GM18868 (cell line): ENCODE results near the gene ASB10.

Source experiments
- ATAC-seq: cut with Tn5 transposase; IDR thresholded peaks from one replicate; pipeline ENCODE4 v1.9.1; 2021; ENCODE audit warnings: mild to moderate bottlenecking, moderate library complexity; ENCODE audit not compliant: unreplicated experiment

Gene ASB10, protein sequence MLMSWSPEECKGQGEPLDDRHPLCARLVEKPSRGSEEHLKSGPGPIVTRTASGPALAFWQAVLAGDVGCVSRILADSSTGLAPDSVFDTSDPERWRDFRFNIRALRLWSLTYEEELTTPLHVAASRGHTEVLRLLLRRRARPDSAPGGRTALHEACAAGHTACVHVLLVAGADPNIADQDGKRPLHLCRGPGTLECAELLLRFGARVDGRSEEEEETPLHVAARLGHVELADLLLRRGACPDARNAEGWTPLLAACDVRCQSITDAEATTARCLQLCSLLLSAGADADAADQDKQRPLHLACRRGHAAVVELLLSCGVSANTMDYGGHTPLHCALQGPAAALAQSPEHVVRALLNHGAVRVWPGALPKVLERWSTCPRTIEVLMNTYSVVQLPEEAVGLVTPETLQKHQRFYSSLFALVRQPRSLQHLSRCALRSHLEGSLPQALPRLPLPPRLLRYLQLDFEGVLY

DNA sequence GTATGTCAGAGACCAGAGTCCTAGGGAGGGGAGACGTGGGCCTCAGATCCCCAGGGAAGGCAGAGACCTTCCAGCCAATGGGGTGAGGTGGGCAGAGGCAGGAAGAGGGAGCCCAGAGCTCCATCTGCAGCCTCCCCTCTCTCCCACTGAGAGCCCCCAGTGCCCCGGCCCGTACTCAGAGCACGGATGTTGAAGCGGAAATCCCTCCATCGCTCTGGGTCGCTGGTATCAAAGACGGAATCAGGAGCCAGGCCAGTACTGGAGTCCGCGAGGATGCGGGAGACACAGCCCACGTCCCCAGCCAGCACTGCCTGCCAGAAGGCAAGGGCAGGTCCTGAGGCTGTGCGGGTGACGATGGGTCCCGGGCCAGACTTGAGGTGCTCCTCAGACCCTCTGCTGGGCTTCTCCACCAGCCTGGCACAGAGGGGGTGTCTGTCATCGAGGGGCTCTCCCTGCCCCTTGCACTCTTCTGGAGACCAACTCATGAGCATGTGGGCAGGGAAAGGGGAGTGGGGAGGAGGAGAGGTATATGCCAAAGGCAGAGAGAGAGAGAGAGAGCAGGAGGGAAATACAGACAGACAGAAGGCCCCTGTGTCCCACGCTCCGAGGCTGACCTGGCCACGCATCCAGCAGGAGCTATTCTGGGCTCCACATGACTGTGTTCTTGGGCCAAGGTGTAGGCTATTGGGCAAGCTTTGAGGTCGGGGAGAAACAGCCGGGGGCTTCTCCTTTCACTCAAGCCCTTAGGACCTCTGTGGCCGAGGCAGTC lies at the start of gene ASB10:
Gene ASB10 (minus strand): TSS at position 611 of the 769 bp plus-strand sequence. CDS start 120 bp downstream, at position 491.
- ATAC-seq: no peak

DNA sequence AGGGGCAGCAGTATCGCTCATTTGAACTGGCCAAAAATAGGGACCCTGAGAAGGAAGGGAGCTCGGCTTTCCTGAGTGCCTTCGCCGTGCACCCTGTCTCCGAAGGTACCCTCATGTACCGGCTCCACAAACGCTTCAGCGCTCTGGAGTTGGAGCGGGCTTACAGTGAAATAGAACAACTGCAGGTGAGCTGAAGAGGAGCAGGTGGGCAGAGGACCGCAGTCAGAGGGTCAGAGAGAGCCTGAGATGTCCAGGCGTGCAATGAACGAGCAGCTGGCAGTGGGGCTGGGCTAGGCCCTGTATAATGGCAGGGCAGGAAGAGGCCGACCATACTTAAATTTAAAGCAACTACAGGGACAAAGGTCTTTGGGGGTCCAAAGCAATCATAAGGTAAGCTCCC lies 49.4 kb upstream of the ASB10 start:
- ATAC-seq: no peak

DNA sequence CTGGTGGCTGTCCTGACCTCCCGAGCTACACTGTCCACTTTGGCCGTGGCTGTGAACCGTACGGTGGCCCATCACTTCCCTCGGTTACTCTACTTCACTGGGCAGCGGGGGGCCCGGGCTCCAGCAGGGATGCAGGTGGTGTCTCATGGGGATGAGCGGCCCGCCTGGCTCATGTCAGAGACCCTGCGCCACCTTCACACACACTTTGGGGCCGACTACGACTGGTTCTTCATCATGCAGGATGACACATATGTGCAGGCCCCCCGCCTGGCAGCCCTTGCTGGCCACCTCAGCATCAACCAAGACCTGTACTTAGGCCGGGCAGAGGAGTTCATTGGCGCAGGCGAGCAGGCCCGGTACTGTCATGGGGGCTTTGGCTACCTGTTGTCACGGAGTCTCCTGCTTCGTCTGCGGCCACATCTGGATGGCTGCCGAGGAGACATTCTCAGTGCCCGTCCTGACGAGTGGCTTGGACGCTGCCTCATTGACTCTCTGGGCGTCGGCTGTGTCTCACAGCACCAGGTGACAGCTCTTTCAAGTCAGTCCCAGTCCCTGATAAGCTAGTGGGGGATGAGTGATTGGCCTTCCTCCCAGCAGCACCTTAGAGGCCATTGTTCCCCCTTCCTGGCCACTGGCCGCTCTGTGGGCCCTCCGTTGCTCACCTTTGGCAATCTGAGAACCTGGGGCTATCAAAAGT lies 48.2 kb upstream of the ASB10 start:
- no peak for ATAC-seq

DNA sequence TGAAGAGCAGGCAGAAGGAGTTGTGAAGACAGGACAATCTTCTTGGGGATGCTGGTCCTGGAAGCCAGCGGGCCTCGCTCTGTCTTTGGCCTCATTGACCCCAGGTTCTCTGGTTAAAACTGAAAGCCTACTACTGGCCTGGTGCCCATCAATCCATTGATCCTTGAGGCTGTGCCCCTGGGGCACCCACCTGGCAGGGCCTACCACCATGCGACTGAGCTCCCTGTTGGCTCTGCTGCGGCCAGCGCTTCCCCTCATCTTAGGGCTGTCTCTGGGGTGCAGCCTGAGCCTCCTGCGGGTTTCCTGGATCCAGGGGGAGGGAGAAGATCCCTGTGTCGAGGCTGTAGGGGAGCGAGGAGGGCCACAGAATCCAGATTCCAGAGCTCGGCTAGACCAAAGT lies 46.8 kb upstream of the ASB10 start:
- ATAC-seq: no peak

DNA sequence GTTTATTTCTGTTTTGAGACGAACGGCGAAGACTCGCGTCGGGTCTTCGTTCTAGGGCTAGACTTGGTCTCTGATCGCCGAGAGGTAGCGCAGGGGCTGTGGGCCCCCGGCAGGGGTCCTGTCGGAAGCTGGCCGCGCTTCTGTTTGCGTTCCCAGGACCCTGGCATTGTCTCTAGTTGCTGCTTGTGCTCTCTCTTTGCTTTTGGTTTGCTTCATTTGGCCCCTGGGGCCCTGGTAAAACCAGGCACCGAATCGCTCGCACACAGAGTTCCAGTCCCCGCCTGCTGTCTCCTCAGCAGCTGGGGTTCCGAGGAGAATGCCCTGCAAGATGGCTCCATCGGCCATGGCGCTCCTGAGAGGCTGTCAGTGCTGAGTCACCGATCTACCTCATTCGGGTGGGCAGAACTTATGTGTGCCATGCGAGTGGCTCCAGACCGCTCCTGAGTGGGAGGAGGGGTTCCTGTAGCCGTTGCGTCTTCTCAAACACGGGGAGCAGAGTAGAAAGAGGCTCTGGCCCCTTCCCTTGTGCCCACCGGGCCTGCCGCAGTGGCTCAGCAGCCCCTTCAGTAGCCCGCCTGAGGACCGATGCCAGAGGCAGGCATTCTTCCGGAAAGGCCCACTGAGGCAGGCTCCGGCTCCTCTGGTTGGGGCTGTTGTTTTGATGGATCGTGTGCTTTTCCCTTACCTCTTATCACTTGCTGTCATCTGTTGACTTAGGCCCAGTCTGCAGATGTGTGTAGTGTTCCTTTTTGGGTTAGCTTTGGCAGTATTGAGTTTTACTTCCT lies 46.1 kb upstream of the ASB10 start:
- ATAC-seq: peak; percentile 44

DNA sequence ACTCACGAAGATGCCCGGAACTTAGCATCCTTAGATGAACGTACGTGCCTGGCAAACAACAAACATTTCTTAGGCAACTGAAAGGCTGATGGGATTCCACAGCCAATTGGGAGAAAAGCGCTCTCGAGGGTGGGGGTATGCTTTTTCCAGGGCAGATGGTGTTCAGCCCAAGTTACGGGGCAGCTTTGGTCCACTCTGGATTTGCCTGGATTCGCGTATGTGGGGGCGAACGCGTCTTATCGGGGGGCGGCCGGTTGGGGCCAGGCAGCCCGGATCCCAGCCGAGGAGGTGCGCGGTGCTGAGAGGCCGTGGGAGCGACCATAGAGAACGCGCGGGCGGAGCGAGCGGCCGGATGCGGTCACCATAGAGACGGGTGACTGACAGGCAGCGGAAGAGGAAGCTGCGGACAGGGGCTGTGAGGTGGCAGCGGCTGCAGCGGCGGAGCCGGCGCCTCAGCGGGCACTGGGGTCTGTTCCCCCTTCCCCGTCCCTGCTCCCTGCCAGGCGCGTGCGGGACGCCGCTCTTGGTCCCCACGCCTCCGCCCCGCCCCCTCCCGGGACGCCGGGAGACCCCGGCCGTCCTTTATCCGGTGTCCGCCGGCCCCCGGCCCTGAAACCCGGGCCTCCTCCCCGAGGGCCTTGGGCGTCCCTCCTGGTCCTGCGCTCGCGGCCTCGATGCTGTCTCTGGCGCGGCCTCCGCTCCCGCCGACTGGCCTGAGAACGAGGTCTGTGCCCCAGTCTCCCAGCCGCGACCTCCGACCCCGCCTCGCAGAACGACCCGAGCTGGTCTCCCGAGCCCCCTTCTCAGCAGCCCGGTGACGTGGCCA lies 45.3 kb upstream of the ASB10 start, which contains the start of gene CHPF2:
Gene CHPF2 (plus strand): TSS at position 393 of the 826 bp plus-strand sequence. CDS start 1,529 bp downstream, outside the sequence.
- ATAC-seq: peak; percentile 97

DNA sequence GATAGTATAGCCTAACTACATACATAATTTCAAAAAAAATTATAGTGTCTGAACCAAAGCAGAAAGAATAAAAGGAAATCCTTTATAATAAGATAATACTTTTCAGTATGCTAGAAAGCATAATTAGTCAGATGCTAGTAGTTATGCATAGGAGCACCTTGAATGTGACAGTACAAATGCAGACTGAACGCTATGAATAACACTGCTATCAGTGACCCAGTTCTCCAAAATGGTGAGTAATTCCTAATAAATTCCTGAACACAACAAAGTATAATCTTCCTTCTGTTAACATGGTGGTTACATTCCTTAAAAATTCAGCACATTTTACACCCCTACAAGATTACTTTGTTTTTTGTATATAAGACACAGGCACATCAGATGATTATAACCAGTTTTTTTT lies 44.0 kb upstream of the ASB10 start:
- ATAC-seq: no peak

DNA sequence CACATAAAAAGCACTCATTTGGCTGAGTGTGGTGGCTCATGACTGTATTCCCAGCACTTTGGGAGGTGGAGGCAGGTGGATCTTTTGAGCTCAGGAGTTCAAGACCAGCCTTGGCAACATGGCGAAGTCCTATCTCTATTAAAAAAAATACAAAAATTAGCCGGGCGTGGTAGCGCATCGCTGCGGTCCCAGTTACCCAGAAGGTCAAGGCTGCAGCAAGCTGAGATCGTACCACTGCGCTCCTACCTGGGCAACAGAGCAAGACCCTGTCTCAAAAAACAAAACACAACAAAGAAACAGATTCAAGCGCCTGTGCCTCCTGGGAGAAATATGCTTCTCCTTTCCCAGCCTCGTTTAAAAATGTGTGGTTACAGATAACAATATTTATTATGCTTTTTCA lies 42.2 kb upstream of the ASB10 start:
- no peak for ATAC-seq

DNA sequence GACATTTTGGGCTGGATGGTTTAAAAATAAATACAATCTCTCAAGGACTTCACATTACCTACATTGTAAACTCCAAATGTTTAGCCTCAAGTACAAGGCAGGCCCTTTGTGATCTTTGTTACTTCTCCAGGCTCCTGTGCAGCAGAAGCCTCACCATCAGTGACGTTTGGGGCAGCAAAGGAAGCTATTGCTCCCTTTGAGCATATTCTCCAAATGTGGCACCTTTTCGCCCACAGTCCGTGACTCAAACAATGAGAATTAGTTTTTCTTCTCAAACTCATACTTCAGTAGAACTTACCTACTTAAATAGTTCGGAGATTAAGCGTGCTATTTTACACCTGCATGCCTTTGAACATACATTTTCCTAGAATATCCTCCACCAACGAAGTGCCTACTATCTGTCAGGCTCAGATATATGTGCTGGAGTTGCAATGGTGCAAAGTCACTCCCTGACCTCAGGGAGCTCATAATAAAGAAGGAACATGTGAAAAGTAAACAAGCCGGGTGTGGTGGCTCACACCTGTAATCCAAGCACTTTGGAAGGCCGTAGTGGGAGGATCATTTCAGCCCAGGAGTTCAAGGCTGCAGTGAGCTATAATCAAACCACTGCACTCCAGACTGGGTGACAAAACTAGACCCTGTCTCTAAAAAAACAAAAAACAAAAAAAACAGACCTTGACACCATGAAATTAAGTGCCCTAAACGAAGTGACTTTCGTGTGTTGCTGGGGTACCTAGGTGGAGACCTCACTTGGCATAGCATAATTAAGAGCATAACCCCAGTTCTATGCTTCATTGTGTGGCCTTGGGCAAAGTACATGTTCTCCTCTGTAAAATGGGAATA lies 41.2 kb upstream of the ASB10 start:
- ATAC-seq: no peak

DNA sequence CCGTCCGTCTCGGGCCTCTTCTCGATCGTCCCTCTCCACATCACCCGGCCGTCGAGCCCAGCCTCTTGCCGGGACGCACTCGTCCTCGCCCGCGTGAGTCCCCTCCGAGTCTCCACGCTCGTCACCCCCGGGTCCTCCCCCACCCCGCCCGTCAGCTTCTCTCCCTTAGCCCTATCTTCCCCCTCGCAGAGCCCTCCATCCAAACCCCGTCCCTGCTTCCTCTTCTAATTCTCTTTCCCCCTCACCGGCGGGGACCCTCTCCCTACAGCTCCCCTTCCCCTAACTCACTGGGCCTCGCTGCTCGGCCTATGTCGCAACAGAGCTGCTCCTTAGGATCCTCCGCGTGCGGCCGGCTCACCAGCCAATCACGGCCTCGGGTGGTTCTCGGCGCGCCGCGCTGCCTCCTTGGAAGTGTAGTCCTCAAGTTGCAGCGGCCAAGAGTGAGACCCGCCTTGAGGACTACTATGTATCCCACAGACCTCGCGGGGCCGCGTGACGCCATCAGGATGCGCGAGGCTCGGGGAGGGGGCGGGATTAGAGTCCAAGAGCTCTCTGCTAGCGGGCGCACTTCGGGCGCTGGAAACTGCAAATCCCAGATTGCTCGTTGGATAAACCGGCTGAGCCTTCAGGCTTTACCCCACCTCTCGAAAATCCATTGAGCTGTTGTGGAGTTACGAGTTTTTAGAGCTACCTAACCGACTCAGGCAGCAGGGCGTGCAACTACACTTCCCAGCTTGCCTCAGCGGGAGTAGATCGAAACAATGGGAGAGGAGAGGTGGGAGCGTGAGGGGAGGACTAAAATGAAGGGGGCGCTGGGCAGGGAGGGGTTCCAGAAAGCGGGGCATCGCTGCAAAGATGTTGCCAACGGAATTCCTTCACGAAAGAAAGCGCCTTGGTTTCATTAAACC lies 40.1 kb upstream of the ASB10 start, which contains the start of gene ABCF2:
Gene ABCF2 (minus strand): TSS at position 331 of the 908 bp plus-strand sequence. CDS start 747 bp downstream, outside the sequence.
- peak; percentile 99 for ATAC-seq

DNA sequence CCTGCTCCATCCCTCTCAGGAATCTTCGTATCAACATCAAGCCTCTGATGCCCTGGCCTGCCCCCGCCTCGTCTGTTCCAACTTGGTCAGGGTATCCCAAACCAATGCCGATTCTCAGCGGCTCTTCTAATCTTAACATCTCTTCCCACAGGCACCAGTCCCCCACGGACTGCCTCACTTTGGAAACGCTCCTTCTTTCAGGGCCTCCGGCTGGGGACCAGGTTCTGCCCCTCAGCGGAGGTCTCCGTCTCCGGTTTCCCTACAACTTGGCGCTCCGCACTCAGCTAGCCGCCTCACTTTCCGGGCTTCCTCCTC lies 39.5 kb upstream of the ASB10 start:
- no peak for ATAC-seq

DNA sequence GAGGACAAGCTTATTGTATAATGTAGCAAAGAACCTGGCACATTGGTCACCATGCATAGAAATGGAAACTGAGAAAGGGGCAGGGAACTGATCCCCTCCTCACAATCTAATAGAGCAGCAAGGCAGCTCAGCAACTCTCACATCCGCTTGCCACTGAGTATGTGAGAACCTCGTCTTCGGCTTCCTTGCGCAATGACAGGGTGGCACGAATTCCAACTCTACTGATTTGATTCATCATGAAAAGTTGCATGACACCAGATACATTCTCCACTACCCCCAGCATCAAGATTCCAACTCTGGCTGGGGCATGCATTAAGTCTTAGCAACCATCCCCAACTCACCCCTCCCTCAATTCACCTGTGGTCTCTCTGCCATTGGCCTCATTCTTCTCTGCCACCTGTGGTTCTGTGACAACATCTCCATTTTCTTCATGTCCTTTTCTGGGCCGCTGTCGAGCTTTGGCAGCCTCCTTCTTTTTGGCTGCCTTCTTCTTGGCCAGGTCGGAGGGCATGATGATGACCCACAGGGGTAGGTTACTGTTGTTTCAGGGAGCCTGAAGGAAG lies 39.0 kb upstream of the ASB10 start:
- ATAC-seq: no peak

DNA sequence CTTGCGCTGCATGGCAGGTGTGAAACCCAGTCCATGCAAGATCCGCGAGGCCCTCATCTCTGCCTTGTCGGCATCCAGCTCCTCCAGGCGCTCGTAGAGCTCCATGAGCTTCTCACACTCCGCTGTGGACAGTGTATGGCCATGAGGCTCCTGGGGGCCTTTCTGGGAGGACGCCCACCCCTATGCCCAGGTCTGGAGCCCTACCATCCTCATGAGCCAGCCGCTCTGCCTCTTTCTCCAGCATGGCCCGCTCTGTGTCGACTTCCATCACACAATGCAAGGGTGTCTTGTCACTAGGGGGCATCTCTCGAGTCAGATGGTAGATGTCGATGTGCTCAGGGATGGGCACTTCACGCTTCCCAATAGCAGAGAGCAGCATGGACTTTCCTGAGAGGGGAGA lies 36.7 kb upstream of the ASB10 start:
- ATAC-seq: no peak

DNA sequence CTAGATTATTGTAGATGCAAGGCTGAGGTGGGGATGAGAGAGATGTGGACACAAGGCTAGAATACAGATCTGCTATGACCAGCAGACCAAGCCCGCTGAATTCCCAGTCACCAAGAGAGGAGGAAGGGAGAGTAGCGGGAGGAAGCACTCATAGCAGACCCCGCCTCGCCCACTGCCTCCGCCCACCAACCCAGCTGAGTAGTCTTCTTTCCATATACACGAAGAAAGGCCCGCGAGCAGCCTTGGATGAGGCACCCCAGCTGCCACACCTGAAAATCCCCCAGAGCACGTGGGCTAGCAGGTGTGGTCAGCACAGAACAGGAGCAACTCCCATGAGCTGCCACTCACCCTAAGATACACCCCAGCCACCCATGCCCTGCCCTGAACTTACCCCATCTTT lies 31.1 kb upstream of the ASB10 start:
- ATAC-seq: no peak

DNA sequence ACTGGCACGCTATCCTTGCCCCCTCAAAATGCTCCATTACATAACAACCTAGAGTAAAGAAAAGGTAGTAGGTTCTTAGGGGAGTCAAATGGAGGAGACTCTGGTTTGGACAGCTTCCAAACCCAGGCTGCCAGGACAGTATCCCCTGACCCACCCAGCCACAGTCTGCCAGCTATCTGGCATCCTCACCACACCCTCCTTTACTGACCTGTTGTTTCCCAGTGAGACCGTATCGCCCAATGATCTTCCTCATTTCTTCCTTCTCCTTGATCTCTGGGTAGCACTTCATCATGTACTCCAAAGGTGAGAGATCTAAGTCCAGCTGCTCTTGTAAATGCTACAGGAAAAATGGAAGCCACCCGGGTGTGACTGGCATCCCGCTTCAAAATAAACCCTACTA lies 28.3 kb upstream of the ASB10 start:
- ATAC-seq: no peak

DNA sequence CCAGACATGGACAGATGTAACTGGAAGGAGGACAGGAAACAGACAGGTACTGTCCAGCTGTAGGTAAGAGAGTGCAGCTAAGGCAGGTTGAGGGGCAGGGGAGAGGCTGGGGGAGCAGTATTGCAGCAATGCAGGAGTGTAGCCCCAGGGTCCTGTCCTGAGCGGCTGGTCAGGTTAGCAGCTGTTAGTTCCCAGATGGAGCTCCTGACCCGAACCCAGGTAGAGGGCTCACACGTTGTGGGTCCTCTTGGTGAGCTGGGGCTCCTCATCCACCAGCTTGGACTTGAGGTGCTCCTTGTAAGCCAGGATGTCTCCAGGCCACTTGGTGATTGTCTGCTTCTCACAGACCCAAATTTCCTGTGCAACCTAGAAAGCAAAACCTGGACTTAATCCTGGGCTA lies 26.8 kb upstream of the ASB10 start:
- no peak for ATAC-seq

DNA sequence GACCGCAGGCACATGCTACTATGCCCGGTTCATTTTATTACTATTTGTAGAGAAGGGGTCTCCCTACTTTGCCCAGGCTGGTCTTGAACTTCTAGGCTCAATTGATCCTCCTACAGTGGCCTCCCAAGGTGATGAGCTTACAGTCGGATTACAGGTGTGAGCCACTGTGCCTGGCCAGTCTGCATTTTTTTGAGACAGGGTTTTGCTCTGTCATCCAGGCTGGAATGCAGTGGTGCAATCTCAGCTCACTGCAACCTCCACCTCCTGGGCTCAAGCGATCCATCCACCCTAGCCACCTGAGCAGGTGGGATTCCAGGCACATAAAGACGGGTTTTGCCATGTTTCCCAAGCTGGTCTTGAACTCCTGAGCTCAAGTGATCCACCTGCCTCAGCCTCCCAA lies 25.6 kb upstream of the ASB10 start:
- ATAC-seq: no peak
